Measurements from ENCODE around the gene PNKD.

Gene PNKD

DNA sequence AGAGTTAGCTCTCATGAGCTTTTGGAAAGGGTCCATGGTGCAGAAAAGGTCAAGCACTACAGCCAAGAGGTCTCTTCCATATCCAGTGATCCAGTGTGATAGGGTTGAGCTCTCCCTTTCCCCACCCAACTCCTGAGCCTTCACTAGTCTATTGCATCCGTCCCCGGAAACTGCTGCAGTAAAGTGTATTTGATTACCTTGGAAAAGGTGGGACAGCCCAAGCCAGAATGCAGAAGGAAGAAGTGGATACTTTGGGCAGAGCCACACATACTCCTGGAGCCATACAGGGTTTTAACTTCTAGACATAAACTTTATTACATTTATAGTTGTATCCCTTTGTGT is 3.6 kb downstream of the PNKD start:
- no peak for DNase-seq

DNA sequence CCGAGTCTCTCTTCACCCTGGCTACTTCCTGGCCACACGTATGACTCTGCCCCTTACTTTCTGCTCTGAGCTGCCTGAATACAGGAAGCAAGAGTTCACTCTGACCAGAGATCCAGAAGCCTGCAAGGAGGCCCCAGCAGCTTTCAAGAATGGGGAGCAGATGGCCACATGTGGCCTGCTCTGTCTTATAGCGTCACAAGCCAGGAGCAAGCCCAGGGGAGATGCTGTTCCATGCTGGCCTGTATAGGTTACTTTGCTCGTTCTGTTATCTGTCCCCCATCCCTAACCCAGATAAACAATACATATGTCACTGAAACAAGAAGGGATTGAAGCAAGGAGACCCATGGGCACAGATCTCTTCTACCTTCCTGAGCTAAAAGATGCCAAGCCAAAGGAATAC is 4.3 kb downstream of the PNKD start:
- no peak for DNase-seq

GRCh38 chr2:218275371-218276072 is 5.2 kb downstream of the PNKD start:
- DNase-seq = no peak

DNA sequence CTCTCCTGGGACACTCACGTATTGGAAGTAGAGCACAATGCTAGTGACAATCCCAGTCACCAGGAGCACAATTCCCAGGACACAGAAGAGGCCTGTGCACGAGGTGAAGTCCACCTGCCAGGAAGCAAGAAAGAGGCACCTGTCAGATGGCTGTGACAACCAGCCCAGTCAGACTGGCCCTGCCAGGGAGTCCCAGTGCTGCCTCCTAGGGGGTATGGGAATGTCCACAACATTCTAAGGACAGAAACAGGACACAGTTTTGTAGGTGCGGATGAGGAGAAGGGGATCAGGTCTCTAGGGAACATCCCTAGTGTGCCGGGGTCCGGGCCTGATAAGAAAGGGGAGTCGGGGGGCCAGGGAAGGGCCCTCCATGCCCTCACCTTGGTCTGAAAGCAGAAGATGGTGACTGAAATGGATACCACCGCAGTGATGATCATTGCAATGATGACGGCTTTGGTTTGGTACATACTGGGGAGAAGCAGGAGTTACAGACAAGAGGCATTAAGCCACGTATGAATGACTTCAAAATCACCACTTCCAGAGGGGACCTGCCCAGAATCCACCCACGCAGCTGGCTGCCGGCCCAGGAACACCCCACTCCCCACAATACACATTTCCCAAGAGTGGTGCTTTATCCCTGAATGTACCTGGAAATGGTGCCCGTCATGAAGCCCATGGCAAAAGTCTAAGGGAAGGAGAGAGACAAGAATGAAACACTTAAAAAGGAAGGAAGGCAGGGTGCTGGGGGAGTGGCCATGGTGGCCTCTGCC is 6.9 kb downstream of the PNKD start:
- no peak for DNase-seq

GRCh38 chr2:218277921-218278320 is 7.6 kb downstream of the PNKD start:
- DNase-seq = no peak

DNA sequence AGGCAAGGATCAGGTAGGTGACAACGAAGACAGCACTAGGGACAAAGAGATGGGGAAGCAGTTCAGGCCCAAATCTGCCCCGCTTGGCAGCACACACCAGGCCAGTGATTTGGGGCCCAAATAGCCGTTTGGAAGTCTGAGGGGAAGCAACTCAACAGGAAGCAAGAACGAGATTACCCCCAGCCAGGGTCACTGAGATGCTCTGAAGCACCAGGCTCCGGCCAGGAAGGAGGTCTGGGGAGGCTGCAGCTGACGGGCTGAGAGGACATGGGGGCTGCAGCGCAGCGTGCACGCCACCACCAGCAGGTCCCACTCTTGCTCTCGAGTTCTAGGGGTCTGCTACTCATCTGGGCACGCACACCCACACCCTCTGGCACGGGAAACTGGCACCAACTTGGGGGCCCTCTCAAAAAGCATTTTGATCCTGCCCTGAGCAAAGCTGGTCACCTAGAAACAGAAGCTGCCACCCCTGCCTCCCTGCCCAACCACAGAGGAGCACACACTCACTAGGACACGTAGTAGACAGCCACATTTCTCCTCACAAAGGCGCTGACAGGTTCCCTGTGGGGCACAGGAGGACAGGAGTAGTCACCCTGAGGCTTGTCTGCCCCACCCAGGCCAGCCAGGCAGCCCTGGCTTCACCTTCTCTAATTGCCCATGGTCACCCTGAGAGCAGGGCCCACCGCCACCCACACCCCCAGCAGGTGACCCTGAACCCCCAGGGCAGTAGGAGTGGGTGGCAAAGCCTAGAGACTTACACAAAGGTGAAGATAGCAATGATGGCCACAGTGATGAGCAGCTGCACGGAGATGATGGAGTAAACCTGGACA is 8.4 kb downstream of the PNKD start:
- no peak for DNase-seq

DNA sequence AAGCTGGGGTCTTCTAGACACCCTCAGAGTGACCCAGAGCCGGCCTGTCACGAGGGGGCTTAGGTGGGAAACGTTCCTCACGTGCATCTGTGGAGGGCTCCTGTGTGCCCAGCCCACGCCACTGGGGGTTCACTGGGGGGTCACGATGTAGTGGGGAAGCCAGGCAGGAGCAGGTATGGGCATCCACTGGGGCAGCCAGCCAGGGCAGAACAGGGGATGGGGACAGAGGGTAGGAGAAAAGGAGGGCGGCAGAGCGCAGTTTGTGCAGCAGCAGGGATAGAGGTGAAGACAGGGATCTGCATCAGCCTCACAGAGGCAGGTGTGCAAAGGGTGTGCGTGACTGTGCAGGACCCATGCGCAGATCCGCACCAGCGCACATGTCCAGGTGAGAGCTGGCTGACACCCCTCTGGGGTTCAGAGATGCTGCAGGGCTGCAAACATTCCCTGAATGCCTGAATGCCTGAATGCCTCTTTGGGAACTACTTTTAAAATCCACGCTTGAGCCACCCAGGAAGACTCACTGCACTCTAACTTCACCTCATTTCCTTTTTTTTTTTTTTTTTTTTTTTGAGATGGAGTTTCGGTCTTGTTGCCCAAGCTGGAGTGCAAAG is 10.0 kb downstream of the PNKD start:
- DNase-seq = no peak

DNA sequence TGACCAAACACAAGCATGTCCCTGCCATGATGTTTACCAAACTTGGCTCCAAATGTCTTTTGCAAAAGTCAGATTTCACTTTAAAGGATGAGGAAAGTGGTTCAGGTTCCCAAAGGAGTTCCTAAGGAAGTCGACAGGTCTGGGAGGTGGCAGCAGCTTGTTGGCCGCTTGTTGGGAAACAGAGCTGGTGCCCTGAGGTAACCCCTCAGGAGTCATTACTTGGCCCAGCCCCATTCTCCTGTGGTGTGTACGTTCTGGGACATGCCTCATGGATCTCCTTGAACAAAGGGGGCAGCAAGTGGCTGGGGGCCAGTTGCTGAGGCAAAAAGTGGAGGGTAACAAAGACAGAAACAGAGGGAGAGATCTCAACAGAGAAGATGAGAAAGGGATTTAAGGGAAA is 11.1 kb downstream of the PNKD start:
- no peak for DNase-seq

- peak; percentile 36 for DNase-seq
Observed at GRCh38 chr2:218282173-218282991, 12.1 kb downstream of the PNKD start.

GRCh38 chr2:218284106-218284811 is 13.9 kb downstream of the PNKD start:
- no peak for DNase-seq

GRCh38 chr2:218285604-218286003 is 15.3 kb downstream of the PNKD start:
- peak; percentile 16 for DNase-seq

DNA sequence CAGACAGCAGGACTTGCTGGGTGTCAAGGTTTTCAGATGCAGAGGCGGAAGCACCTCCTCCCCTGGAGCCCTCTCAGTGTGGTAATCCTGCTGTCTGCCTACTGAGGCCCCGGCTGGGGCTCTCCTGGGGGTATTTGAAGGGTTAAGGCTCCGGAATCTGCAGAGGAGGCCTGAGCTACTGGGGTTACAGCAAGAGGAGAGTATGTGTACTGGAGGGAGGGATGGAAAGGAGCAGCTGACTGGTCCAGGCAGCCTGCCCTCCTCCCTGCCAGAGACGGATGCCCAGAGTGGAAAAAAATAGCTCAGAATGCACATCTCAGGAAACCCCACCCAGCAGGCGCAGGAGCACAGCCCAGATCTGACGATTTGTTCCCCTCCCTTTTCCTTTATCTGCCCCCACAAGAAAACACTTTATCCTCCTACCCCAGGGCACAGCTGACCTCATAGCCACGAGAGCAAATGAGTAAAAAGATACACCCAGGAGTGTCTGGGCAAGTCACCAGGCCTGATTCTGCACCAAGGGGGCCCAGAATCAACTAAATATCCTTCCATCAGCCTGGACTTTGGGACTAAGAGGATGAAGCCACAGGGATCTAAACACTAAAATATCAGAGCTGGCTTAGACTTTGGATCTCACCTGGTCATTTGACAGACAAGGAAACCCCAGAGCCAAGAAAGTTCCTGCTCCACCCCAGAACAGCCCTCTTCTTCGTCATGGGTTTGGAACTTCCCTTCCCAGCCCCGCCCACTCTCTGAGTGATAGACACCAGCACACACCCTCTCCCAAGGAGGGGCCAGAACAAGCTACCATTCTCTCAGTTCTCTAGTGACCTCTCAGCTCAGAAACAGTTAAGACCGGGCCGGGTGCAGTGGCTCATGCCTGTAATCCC is 16.5 kb downstream of the PNKD start:
- no peak for DNase-seq

DNA sequence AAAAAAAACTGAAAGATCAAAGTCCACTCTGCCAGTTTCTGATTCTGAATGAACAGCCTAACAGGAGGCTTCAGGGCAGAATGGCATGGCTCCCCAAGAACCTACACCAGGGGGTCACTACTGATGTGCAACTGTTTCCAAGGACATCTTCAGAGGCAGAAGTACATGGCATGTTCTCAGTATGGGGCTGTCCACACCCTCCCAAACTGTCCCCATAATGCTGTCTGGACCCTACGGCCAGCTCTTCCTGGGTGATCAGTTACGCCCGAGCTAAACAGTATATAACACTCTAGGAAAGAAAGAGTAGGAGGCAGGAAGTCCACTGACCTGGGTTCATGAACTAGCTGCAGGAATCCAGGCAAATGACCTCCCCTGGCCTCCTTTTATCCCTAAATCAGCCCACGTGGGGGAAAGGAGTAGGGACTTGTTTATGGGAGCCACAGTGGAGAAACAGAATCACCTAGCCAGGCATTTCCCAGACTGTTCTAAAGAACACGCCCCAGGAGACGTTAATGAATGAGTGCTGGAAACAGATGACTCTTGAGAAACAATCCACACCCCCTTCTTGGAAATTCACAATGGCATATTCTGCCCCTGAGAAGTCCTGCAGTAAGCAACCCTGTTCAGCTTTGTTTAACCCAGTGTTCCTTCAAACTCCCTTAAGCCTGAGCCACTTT is 19.5 kb downstream of the PNKD start:
- no peak for DNase-seq

DNA sequence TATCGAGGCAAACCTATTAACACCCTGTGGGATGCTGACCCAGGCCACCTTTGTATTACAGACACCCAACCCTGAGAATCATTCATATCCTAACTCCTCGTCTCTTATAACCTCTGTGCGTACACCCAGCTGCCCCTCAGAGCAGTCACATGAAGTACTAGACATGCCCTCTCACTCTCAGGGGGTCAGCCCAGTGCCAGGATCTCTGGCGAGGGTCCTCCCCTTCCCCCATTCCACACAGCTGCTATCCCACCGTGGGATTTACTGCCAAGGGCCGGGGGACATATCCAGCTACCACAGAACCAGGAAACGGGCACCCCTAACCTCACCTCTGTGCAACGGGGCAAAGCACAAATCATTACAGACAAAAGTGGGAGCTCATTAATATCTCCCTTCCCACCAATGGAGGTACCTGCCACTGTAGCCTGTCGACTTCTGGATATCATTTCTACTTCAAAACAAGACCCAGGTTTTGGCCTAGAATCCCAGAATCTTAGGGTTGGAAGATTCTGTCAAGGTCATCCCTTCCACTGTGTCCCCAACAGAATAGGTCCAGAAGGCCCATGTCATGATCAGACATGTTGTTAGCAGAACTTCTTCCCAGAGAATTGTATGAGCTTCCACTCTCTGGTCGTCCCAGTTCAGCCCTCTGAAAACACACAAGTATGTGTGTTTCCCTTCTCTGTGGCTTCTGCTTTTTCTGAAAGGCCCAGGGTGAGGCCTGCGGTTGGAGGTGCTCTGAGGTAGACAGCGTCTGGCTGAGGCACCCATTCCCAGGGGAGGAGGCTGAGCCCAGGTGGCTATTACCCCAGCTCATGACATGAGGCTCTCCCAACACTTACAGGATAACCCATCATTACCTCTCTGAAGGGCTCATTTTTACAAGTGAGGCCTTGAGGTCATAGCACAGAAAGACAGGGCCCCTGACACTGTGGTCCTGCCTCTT is 20.3 kb downstream of the PNKD start:
- no peak for DNase-seq

GRCh38 chr2:218291318-218292047 is 21.2 kb downstream of the PNKD start:
- DNase-seq = no peak

DNA sequence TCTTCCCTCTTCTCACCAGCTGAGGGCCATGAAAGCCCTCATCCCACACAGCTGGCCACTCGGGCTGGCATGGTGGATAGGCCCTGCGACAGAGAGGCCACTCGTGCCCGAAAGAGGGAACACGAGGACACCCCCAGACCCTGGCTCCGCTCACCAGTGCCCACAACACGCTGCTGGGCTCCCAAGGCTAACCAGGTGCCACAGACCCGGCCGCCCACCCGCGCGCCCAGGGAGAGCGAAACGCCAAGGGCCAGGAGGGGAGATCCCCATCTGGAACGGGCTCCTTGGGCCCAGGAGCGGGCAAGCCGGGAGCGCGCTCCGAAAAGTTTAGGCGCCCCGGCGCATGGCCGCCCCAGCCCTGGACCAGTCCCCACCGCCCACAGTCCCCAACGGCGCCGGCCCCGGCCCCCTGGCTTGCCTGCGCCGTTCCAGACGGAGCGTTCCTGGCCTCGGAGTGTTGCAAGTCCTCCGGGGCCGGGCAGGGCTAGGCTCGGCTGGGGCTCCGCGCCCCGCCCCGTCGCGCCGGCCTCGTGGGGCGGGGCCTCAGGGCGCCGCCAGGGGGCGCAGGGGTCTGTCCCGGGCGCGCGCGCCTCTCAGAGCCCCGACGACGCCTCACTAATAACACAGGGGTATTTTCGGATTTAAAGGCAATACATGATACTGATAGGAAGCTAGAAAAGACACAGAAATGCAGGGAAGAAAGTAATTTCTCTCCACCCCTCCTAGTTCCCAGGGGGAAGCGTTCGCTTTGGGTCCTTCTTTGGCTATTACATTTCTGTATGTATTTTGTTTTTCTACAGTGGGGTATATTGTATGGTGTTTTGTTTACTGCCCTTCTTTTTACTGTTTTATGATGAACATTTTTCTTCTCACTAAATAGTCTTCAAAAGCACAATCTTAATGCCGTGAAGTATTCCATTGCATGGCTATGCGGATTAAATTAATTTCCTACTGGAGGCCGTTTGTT is 22.0 kb downstream of the PNKD start, which contains the start of gene TMBIM1:
Gene TMBIM1 (minus strand): TSS at position 456 of the 967 bp plus-strand sequence. CDS start 10,362 bp downstream, outside the sequence.
- DNase-seq = no peak

Measured in NCI-H2171 treated with DMSO at 0.1 percent for 48 hours (cell line).